Muscle of leg (tissue), 9 donors: Measurements from ENCODE around the gene CCDC177. TPM values are rescaled to one million over a fixed set of nuclear protein-coding genes. Genes with fewer than 3 reads are reported as not detected.

Experiments used
- polyA plus RNA-seq, 8 donors: library from polyadenylated mRNA; unstranded; fragments of 120-200 nt; gene quantifications; one replicate each; pipeline versions ENCODE4 v1.2.1 to v1.2.3, GENCODE V29; 2013; ENCODE audit warnings: inconsistent platforms in 1 of 8, low replicate concordance in 1 of 8; ENCODE audit not compliant: insufficient read length in 8 of 8, insufficient read depth in 1 of 8
- total RNA-seq: library from RNA; stranded (reverse); fragments of 120-200 nt; gene quantifications from one replicate; pipeline ENCODE4 v1.2.4, GENCODE V29; 2013

The CCDC177 gene
- total and polyA plus RNA-seq, 9 donors = under 0.01 to 0.02 TPM; not detected in 7

Other genes starting within 250 kb of the CCDC177 start
- gene ERH, start 176.6 kb downstream of the CCDC177 start, total RNA-seq = 83.6 TPM
- gene ERH, start 176.6 kb downstream of the CCDC177 start, polyA plus RNA-seq = 100 to 1,000 TPM; 138 to 195 (median 159) TPM
- gene SLC39A9, start 176.2 kb downstream of the CCDC177 start, total RNA-seq = 48.0 TPM
- gene SLC39A9, start 176.2 kb downstream of the CCDC177 start, polyA plus RNA-seq = 10 to 100 TPM; 26.9 to 39.7 (median 30.4) TPM
- gene PLEKHD1, start 90.1 kb downstream of the CCDC177 start, total RNA-seq = 0.53 TPM
- 1 to 10 TPM in 4 of 8 donors, under 1 TPM in 4; 0.67 to 1.5 (median 0.98) TPM for gene PLEKHD1, start 90.1 kb downstream of the CCDC177 start, polyA plus RNA-seq
- gene SUSD6, start 36.7 kb upstream of the CCDC177 start, total RNA-seq = 7.8 TPM
- 10 to 100 TPM; 13.5 to 22.1 (median 16.8) TPM for gene SUSD6, start 36.7 kb upstream of the CCDC177 start, polyA plus RNA-seq
- gene SRSF5, start 192.3 kb upstream of the CCDC177 start, total RNA-seq = 145 TPM
- 100 to 1,000 TPM; 245 to 308 (median 266) TPM for gene SRSF5, start 192.3 kb upstream of the CCDC177 start, polyA plus RNA-seq
- not detected for gene SLC10A1, start 222.4 kb upstream of the CCDC177 start, total RNA-seq
- gene SLC10A1, start 222.4 kb upstream of the CCDC177 start, polyA plus RNA-seq = under 1 TPM in 2 of 8 donors, not detected in 6; 0.06 to 0.09 TPM